ENCODE measurements around the gene CHKB.
"Not testable (repeated sequence)": the region's sequence is repeated elsewhere in the genome, so short reads cannot be mapped to it uniquely, and the experiment has no call there.

Gene CHKB

GRCh38 chr22:50582493-50583293 lies at the start of gene CHKB:
CHKB (minus strand) TSS chr22:50582849; CDS start chr22:50582781, 68 bp downstream.
- DNase-seq (ENCODE audit: low read depth), result peak; percentile 98

- no peak for DNase-seq (ENCODE audit: low read depth)
These were observed 47.7 kb upstream of the CHKB start for GRCh38 chr22:50630376-50630775.

- no peak for DNase-seq (ENCODE audit: low read depth)
These were observed 46.0 kb upstream of the CHKB start for GRCh38 chr22:50628543-50629134.

GRCh38 chr22:50627642-50628542 lies 45.2 kb upstream of the CHKB start, which contains the start of gene ARSA:
ARSA (minus strand) TSS chr22:50628152; CDS start chr22:50627779, 373 bp downstream.
- peak; percentile 63 for DNase-seq (ENCODE audit: low read depth)

- no peak for DNase-seq (ENCODE audit: low read depth)
These were observed 44.4 kb upstream of the CHKB start for GRCh38 chr22:50626850-50627641.

- no peak for DNase-seq (ENCODE audit: low read depth)
These were observed 43.7 kb upstream of the CHKB start for GRCh38 chr22:50626314-50626849.

GRCh38 chr22:50625568-50626313 lies 43.1 kb upstream of the CHKB start:
- no peak for DNase-seq (ENCODE audit: low read depth)

- DNase-seq (ENCODE audit: low read depth), result no peak
These were observed 42.5 kb upstream of the CHKB start for GRCh38 chr22:50625131-50625567.

GRCh38 chr22:50624347-50625130 lies 41.9 kb upstream of the CHKB start:
- DNase-seq (ENCODE audit: low read depth), result no peak

- DNase-seq (ENCODE audit: low read depth), result no peak
These were observed 40.2 kb upstream of the CHKB start for GRCh38 chr22:50622723-50623327.

- no peak for DNase-seq (ENCODE audit: low read depth)
These were observed 39.5 kb upstream of the CHKB start for GRCh38 chr22:50621948-50622722.

GRCh38 chr22:50621356-50621880 lies 38.8 kb upstream of the CHKB start:
- DNase-seq (ENCODE audit: low read depth), result no peak

GRCh38 chr22:50620593-50621355 lies 38.1 kb upstream of the CHKB start:
- DNase-seq (ENCODE audit: low read depth), result peak; percentile 77

GRCh38 chr22:50614296-50614695 lies 31.6 kb upstream of the CHKB start:
- DNase-seq (ENCODE audit: low read depth), result not testable (repeated sequence)

GRCh38 chr22:50613291-50613981 lies 30.8 kb upstream of the CHKB start:
- no peak for DNase-seq (ENCODE audit: low read depth)

GRCh38 chr22:50612528-50613221 lies 30.0 kb upstream of the CHKB start:
- DNase-seq (ENCODE audit: low read depth), result no peak
